ENCODE results near the gene LRRC43. TPM values are rescaled to one million over a fixed set of nuclear protein-coding genes. Genes with fewer than 3 reads are reported as not detected.
A peak's percentile ranks its signal among the peaks of the same experiment; 100 is the strongest.

Gene LRRC43
- total RNA-seq, 4 donors from 2014 or later: 2.4 to 3.3 TPM; not detected in 2

DNA sequence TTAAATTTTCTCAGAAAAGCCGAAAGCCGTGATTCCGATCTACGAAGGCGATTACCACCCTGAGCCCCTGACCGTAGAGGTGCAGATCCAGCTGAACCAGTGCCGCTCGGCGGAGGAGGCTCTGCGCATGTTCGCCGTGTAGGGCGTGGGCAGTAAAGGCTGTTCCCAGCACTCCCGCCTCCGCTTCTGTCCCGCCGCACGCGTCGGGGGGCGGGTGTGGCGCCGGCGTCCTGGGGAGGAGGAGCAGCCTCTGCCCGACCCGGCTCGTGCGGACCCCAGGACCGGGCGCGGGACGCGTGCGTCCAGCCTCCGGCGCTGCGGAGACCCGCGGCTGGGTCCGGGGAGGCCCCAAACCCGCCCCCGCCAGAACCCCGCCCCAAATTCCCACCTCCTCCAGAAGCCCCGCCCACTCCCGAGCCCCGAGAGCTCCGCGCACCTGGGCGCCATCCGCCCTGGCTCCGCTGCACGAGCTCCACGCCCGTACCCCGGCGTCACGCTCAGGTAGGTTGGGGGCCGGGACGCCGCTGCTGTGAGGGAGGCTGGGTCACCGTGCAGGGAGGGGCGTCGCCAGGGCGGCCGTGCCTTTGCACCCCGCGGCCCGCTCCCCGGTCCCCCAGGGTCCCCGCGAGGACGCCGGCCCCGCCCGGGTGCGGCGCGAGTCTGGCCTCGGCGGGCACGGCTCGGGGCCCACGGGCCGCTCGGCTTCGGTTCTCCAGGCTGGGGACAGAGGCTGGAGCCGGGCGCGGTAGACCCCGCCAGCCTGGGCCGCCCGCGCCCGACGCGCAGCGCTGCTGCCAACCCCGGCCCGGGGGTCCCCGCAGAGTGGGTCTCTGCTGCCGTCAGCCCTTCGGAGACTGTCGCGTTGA lies 20.6 kb downstream of the LRRC43 start, which contains the start of gene B3GNT4:
B3GNT4 (plus strand) TSS at position 409 of the 866 bp plus-strand sequence. CDS start 910 bp downstream, outside the sequence.
- no peaks in the 10 kb centered on the region for H3K9me3 ChIP-seq
- peak in 1 of 2 donors; percentile 45 for DNase-seq
- TF ChIP-seq POLR2A (IDR thresholded peaks at IDR 0.05): no peak
- TF ChIP-seq, protein P1, sequence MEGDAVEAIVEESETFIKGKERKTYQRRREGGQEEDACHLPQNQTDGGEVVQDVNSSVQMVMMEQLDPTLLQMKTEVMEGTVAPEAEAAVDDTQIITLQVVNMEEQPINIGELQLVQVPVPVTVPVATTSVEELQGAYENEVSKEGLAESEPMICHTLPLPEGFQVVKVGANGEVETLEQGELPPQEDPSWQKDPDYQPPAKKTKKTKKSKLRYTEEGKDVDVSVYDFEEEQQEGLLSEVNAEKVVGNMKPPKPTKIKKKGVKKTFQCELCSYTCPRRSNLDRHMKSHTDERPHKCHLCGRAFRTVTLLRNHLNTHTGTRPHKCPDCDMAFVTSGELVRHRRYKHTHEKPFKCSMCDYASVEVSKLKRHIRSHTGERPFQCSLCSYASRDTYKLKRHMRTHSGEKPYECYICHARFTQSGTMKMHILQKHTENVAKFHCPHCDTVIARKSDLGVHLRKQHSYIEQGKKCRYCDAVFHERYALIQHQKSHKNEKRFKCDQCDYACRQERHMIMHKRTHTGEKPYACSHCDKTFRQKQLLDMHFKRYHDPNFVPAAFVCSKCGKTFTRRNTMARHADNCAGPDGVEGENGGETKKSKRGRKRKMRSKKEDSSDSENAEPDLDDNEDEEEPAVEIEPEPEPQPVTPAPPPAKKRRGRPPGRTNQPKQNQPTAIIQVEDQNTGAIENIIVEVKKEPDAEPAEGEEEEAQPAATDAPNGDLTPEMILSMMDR (IDR thresholded peaks at IDR 0.05): no peak
- H3K36me3 ChIP-seq: no peaks in the 10 kb centered on the region
- intact Hi-C loops (cut with DNase I; ENCODE audit: low total_unique reads): no loop called here
- peak within 1 kb of the TSS; percentile 11 to 44 for H3K4me3 ChIP-seq
- peaks cover 15 to 24% of the 10 kb centered on the region in 2 donors for H3K27me3 ChIP-seq
- peaks cover 0 to 12% of the 10 kb centered on the region in 2 donors for H3K4me1 ChIP-seq
- H3K27ac ChIP-seq: no peak within 1 kb of the TSS

- Histone ChIP-seq H3K27me3 (peaks cover 15 to 24% of the 10 kb centered on the region in 2 donors), H3K27ac (no peak overlapping the region), H3K9me3 (no peaks in the 10 kb centered on the region), H3K4me1 (peaks cover 0 to 12% of the 10 kb centered on the region in 2 donors), H3K36me3 (no peaks in the 10 kb centered on the region), H3K4me3 (peak overlapping the region in 1 of 2 donors; percentile 44)
- TF ChIP-seq, protein P1 (IDR thresholded peaks at IDR 0.05): no peak
- DNase-seq: no peak
- intact Hi-C loops (cut with DNase I; ENCODE audit: low total_unique reads): no loop called here
Measured at GRCh38 chr12:122204167-122205052, 21.5 kb downstream of the LRRC43 start.

- DNase-seq: no peak
- TF ChIP-seq, protein P1 (IDR thresholded peaks at IDR 0.05): no peak
- TF ChIP-seq POLR2A (IDR thresholded peaks at IDR 0.05): no peak
- H3K4me3 ChIP-seq: no peak overlapping the region
- H3K4me1 ChIP-seq: peaks cover 0 to 12% of the 10 kb centered on the region in 2 donors
- no peaks in the 10 kb centered on the region for H3K9me3 ChIP-seq
- peaks cover 15 to 24% of the 10 kb centered on the region in 2 donors for H3K27me3 ChIP-seq
- no peaks in the 10 kb centered on the region for H3K36me3 ChIP-seq
- no peak overlapping the region for H3K27ac ChIP-seq
- intact Hi-C loops (cut with DNase I; ENCODE audit: low total_unique reads): no loop called here
Measured at GRCh38 chr12:122205053-122205925, 22.4 kb downstream of the LRRC43 start.

DNA sequence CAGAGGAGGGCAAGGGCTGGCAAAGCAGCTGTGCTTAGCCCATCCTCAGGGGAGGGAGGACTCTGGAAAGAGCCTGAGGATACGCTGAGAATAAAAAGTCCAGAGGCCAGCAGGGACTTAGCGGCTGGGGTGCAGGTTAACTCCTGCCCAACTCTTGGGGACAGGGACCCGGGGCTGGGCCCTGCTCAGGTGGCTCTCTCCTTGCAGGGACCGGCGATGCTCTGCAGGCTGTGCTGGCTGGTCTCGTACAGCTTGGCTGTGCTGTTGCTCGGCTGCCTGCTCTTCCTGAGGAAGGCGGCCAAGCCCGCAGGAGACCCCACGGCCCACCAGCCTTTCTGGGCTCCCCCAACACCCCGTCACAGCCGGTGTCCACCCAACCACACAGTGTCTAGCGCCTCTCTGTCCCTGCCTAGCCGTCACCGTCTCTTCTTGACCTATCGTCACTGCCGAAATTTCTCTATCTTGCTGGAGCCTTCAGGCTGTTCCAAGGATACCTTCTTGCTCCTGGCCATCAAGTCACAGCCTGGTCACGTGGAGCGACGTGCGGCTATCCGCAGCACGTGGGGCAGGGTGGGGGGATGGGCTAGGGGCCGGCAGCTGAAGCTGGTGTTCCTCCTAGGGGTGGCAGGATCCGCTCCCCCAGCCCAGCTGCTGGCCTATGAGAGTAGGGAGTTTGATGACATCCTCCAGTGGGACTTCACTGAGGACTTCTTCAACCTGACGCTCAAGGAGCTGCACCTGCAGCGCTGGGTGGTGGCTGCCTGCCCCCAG lies 23.4 kb downstream of the LRRC43 start:
- TF ChIP-seq, protein P1 (IDR thresholded peaks at IDR 0.05): no peak
- no peak for TF ChIP-seq POLR2A (IDR thresholded peaks at IDR 0.05)
- Histone ChIP-seq H3K36me3 (no peaks in the 10 kb centered on the region), H3K9me3 (no peaks in the 10 kb centered on the region)

More for the DNA sequence above, 23.4 kb downstream of the LRRC43 start:
- Histone ChIP-seq H3K4me1 (peaks cover 0 to 12% of the 10 kb centered on the region in 2 donors), H3K4me3 (no peak overlapping the region), H3K27ac (no peak overlapping the region), H3K27me3 (peaks cover 15 to 24% of the 10 kb centered on the region in 2 donors)
- intact Hi-C loops (cut with DNase I; ENCODE audit: low total_unique reads): no loop called here
- DNase-seq: no peak

All from uterus (tissue), 4 donors.